Activated T-cell treated with anti-CD3 and anti-CD28 coated beads, Interleukin-2, amount 50 U/mL, for 4 hours (primary cell): ENCODE measurements around the gene SH3BP5. TPM values are rescaled to one million over a fixed set of nuclear protein-coding genes. Genes with fewer than 3 reads are reported as not detected.

ENCODE experiments used
- ATAC-seq, 2 donors: fragments of 200-7000 bp; cut with Tn5 transposase; one replicate each; pipeline ENCODE4 v1.10.0; 2021
- DNase-seq: peaks from one replicate; pipeline ENCODE4 v3.0.0-alpha.2; 2020
- H3K27me3 Mint-ChIP-seq: one replicate; pipeline ENCODE4 v1.8.0; 2021; ENCODE audit warnings: low read depth, mixed read lengths
- H3K36me3 Mint-ChIP-seq: one replicate; pipeline ENCODE4 v1.8.0; 2022; ENCODE audit warnings: mixed read lengths; ENCODE audit not compliant: insufficient read depth
- H3K4me1 Mint-ChIP-seq: one replicate; pipeline ENCODE4 v1.8.0; 2021; ENCODE audit warnings: low read depth, mixed read lengths
- H3K4me3 Mint-ChIP-seq: one replicate; pipeline ENCODE4 v1.8.0; 2021; ENCODE audit warnings: mild to moderate bottlenecking, moderate library complexity, mixed read lengths
- H3K9me3 Mint-ChIP-seq: one replicate; pipeline ENCODE4 v1.8.0; 2021; ENCODE audit warnings: mixed read lengths
- total RNA-seq, 3 donors: library from RNA; stranded (reverse); gene quantifications; one replicate each; pipeline ENCODE4 v1.2.1, GENCODE V29; 2021

SH3BP5 gene
- total RNA-seq, 3 donors from 2014 or later = 11.1 to 26.1 (median 12.9) TPM

- DNase-seq (no peak), ATAC-seq (no peak)
- H3K9me3 Mint-ChIP-seq = no peaks in the 10 kb centered on the region
- H3K27me3 Mint-ChIP-seq = no peaks in the 10 kb centered on the region
- H3K36me3 Mint-ChIP-seq = peaks cover 35% of the 10 kb centered on the region
- peaks cover 17% of the 10 kb centered on the region for H3K4me1 Mint-ChIP-seq
- no peak overlapping the region for H3K4me3 Mint-ChIP-seq
Measured at GRCh38 chr3:15260531-15260930, 71.9 kb downstream of the SH3BP5 start.

- no peak overlapping the region for H3K4me3 Mint-ChIP-seq
Measured at GRCh38 chr3:15258720-15259119, 73.7 kb downstream of the SH3BP5 start.

GRCh38 chr3:15256861-15257341 is 75.5 kb downstream of the SH3BP5 start:
- H3K36me3 Mint-ChIP-seq = peaks cover 45% of the 10 kb centered on the region
- ATAC-seq (no peak), DNase-seq (no peak)
- no peaks in the 10 kb centered on the region for H3K9me3 Mint-ChIP-seq
- no peak overlapping the region for H3K4me3 Mint-ChIP-seq
- H3K27me3 Mint-ChIP-seq = no peaks in the 10 kb centered on the region
- peaks cover 6% of the 10 kb centered on the region for H3K4me1 Mint-ChIP-seq

More at GRCh38 chr3:15258720-15259119, 73.7 kb downstream of the SH3BP5 start:
- H3K27me3 Mint-ChIP-seq = no peaks in the 10 kb centered on the region
- H3K9me3 Mint-ChIP-seq = no peaks in the 10 kb centered on the region
- ATAC-seq = no peak
- peaks cover 3% of the 10 kb centered on the region for H3K4me1 Mint-ChIP-seq
- peaks cover 36% of the 10 kb centered on the region for H3K36me3 Mint-ChIP-seq
- DNase-seq = no peak

- no peak for ATAC-seq
- H3K4me1 Mint-ChIP-seq = peaks cover 3% of the 10 kb centered on the region
- no peaks in the 10 kb centered on the region for H3K27me3 Mint-ChIP-seq
- no peak for DNase-seq
- H3K9me3 Mint-ChIP-seq = no peaks in the 10 kb centered on the region
- peaks cover 36% of the 10 kb centered on the region for H3K36me3 Mint-ChIP-seq
- H3K4me3 Mint-ChIP-seq = no peak overlapping the region
Measured at GRCh38 chr3:15255215-15255614, 77.2 kb downstream of the SH3BP5 start.

- Mint-ChIP-seq H3K4me1 (peaks cover 3% of the 10 kb centered on the region), H3K36me3 (peaks cover 23% of the 10 kb centered on the region), H3K27me3 (no peaks in the 10 kb centered on the region), H3K4me3 (no peak overlapping the region), H3K9me3 (no peaks in the 10 kb centered on the region)
- DNase-seq = no peak
- ATAC-seq = peak in 1 of 2 donors; percentile 55
Measured at GRCh38 chr3:15253023-15253697, 79.2 kb downstream of the SH3BP5 start.

GRCh38 chr3:15246186-15246585 is 86.2 kb downstream of the SH3BP5 start:
- H3K4me1 Mint-ChIP-seq = peaks cover 2% of the 10 kb centered on the region
- no peak overlapping the region for H3K4me3 Mint-ChIP-seq
- no peaks in the 10 kb centered on the region for H3K27me3 Mint-ChIP-seq
- ATAC-seq (no peak), DNase-seq (no peak)
- H3K36me3 Mint-ChIP-seq = peaks cover 31% of the 10 kb centered on the region
- H3K9me3 Mint-ChIP-seq = no peaks in the 10 kb centered on the region

- Mint-ChIP-seq H3K4me3 (no peak overlapping the region), H3K36me3 (peaks cover 30% of the 10 kb centered on the region), H3K9me3 (no peaks in the 10 kb centered on the region), H3K4me1 (peaks cover 2% of the 10 kb centered on the region), H3K27me3 (no peaks in the 10 kb centered on the region)
- no peak for DNase-seq
- ATAC-seq = no peak
Measured at GRCh38 chr3:15243822-15244482, 88.4 kb downstream of the SH3BP5 start.

- Mint-ChIP-seq H3K9me3 (no peaks in the 10 kb centered on the region), H3K36me3 (peaks cover 20% of the 10 kb centered on the region), H3K4me3 (no peak overlapping the region), H3K27me3 (no peaks in the 10 kb centered on the region), H3K4me1 (no peaks in the 10 kb centered on the region)
- ATAC-seq = peak; percentile 58 to 63
- peak; percentile 43 for DNase-seq
Measured at GRCh38 chr3:15241341-15241740, 91.0 kb downstream of the SH3BP5 start.

- Mint-ChIP-seq H3K4me3 (no peak overlapping the region), H3K9me3 (no peaks in the 10 kb centered on the region), H3K4me1 (no peaks in the 10 kb centered on the region), H3K27me3 (no peaks in the 10 kb centered on the region), H3K36me3 (peaks cover 12% of the 10 kb centered on the region)
- no peak for ATAC-seq
- no peak for DNase-seq
Measured at GRCh38 chr3:15229262-15229661, 103.1 kb downstream of the SH3BP5 start.

- H3K27me3 Mint-ChIP-seq = no peaks in the 10 kb centered on the region
- peaks cover 14% of the 10 kb centered on the region for H3K36me3 Mint-ChIP-seq
- no peaks in the 10 kb centered on the region for H3K9me3 Mint-ChIP-seq
- H3K4me3 Mint-ChIP-seq = no peak overlapping the region
- ATAC-seq (no peak), DNase-seq (no peak)
- no peaks in the 10 kb centered on the region for H3K4me1 Mint-ChIP-seq
Measured at GRCh38 chr3:15228147-15228546, 104.2 kb downstream of the SH3BP5 start.

- ATAC-seq (no peak), DNase-seq (no peak)
- Mint-ChIP-seq H3K4me3 (no peak overlapping the region), H3K27me3 (no peaks in the 10 kb centered on the region), H3K9me3 (no peaks in the 10 kb centered on the region), H3K4me1 (no peaks in the 10 kb centered on the region), H3K36me3 (peaks cover 33% of the 10 kb centered on the region)
Measured at GRCh38 chr3:15223685-15224572, 108.5 kb downstream of the SH3BP5 start.

- Mint-ChIP-seq H3K27me3 (no peaks in the 10 kb centered on the region), H3K4me3 (no peak overlapping the region), H3K9me3 (no peaks in the 10 kb centered on the region), H3K4me1 (peaks cover 11% of the 10 kb centered on the region), H3K36me3 (peaks cover 40% of the 10 kb centered on the region)
- ATAC-seq (no peak), DNase-seq (no peak)
Measured at GRCh38 chr3:15221574-15222217, 110.7 kb downstream of the SH3BP5 start.

- DNase-seq (no peak), ATAC-seq (no peak)
- Mint-ChIP-seq H3K4me1 (peaks cover 13% of the 10 kb centered on the region), H3K4me3 (no peak overlapping the region), H3K27me3 (no peaks in the 10 kb centered on the region), H3K36me3 (peaks cover 40% of the 10 kb centered on the region), H3K9me3 (no peaks in the 10 kb centered on the region)
Measured at GRCh38 chr3:15220661-15221060, 111.7 kb downstream of the SH3BP5 start.

GRCh38 chr3:15220056-15220455 is 112.3 kb downstream of the SH3BP5 start:
- Mint-ChIP-seq H3K4me1 (peaks cover 13% of the 10 kb centered on the region), H3K4me3 (no peak overlapping the region), H3K36me3 (peaks cover 44% of the 10 kb centered on the region), H3K9me3 (no peaks in the 10 kb centered on the region), H3K27me3 (no peaks in the 10 kb centered on the region)
- ATAC-seq = no peak
- DNase-seq = no peak
